Ovary (tissue), 9 donors: ENCODE measurements around the gene SLC26A3. TPM values are rescaled to one million over a fixed set of nuclear protein-coding genes. Genes with fewer than 3 reads are reported as not detected.

Experiments
- DNase-seq, 5 donors: peaks; one replicate each; pipeline ENCODE4 v3.0.0-alpha.2; 2019 to 2020
- H3K27ac ChIP-seq, 2 donors: fragments of 200-600 bp; one replicate each; pipeline versions ENCODE4 v1.5.1 to v1.8.0; 2019 to 2022
- H3K27me3 ChIP-seq: fragments of 200-600 bp; one replicate; pipeline ENCODE4 v1.8.0; 2022
- H3K36me3 ChIP-seq: fragments of 200-600 bp; sonication (generic); one replicate; pipeline ENCODE4 v1.5.1; 2019
- H3K4me1 ChIP-seq: one replicate; pipeline ENCODE4 v1.8.1; 2013; ENCODE audit warnings: mild to moderate bottlenecking, moderate library complexity; ENCODE audit not compliant: insufficient read depth
- H3K4me3 ChIP-seq: fragments of 200-600 bp; sonication (generic); one replicate; pipeline ENCODE4 v1.5.1; 2017
- H3K9me3 ChIP-seq, 2 donors: fragments of 200-600 bp in 1 of 2; sonication (generic) in 1 of 2; one replicate each; pipeline versions ENCODE4 v1.5.1 to v1.8.1; 2013 to 2019; ENCODE audit warnings: mild to moderate bottlenecking in 1 of 2, moderate library complexity in 1 of 2
- EP300 ChIP-seq: sonication (generic); formaldehyde crosslinking; IDR thresholded peaks from one replicate; pipeline ENCODE4 v1.6.1; 2017; ENCODE audit warnings: antibody characterized with exemption
- POLR2A ChIP-seq: fragments of 450-650 bp; IDR thresholded peaks from one replicate; pipeline ENCODE4 v1.6.1; 2017; ENCODE audit warnings: antibody characterized with exemption, mild to moderate bottlenecking, moderate library complexity
- WGBS, 3 donors: extraction: QIAGEN DNeasy Blood & Tissue Kit in 1 of 3; methylation state at CpG; one replicate each; pipeline versions ENCODE4 v1.1.5 to v1.1.7; 2013 to 2017; 5-methylcytosine and 5-hydroxymethylcytosine counted together
- intact Hi-C, 4 donors: fragments of 100-400 bp; cut with DNase I; formaldehyde crosslinking; loops; one replicate each; pipeline versions ENCODE4 v1.11.0 to v1.15.1; 2022 to 2023
- polyA plus RNA-seq, 2 donors: library from polyadenylated mRNA; stranded (reverse); fragments of 200-250 nt in 1 of 2; fragments of 350-450 nt in 1 of 2; fragmentation: Illumina TruSeq in 1 of 2; extraction: RNeasy Lipid Tissue Mini Kit (QIAGEN cat#74804) in 1 of 2; gene quantifications; one replicate each; pipeline ENCODE4 v1.2.3, GENCODE V29; 2013 to 2014
- total RNA-seq, 7 donors: library from RNA; depleted of rRNA in 2 of 7; stranded (reverse); fragments of >200 nt in 2 of 7; fragmentation: NEBNext Ultra II Directional in 3 of 7; extraction: Animal tissue kit (Norgen Biotek cat#: 25700) in 3 of 7; gene quantifications; one replicate each; pipeline versions ENCODE4 v1.1.0 to v1.2.4, GENCODE V29; 2016 to 2023
- TF ChIP-seq, protein P1 (sequence below), 3 donors: fragments of 450-650 bp in 2 of 3; fragments of 200-600 bp in 1 of 3; IDR thresholded peaks; one replicate each; pipeline versions ENCODE4 v1.5.1 to v1.8.0; 2016 to 2022; ENCODE audit warnings: antibody characterized with exemption in 3 of 3, mild to moderate bottlenecking in 1 of 3
- donor health status: DM: no; HTN: no; CAD: no; lungs with moderate emphysema.
- donor health status: DM: no; HTN: no; CAD: no.
- donor health status: Bipolar disorder and iron deficiency.
- donor health status: DM: yes; HTN: yes; CAD: no.
- donor health status: DM: no; HTN: no; CAD: no.
- donor health status: DM: yes; HTN: yes; CAD: no.

Gene SLC26A3
- total and polyA plus RNA-seq, 9 donors = 0.06 to 1.9 (median 0.38) TPM; not detected in 3

- intact Hi-C loops = loop anchor here in 2 of 4 donors (10.0 kb wide), 2 partner anchors 156 to 926 kb away; partner anchors contain the start of genes COG5 (in 1 of the 2) and DUS4L (in 1 of the 2)
- no peaks in the 10 kb centered on the region for H3K9me3 ChIP-seq
- no peaks in the 10 kb centered on the region for H3K4me1 ChIP-seq
- TF ChIP-seq, protein P1, sequence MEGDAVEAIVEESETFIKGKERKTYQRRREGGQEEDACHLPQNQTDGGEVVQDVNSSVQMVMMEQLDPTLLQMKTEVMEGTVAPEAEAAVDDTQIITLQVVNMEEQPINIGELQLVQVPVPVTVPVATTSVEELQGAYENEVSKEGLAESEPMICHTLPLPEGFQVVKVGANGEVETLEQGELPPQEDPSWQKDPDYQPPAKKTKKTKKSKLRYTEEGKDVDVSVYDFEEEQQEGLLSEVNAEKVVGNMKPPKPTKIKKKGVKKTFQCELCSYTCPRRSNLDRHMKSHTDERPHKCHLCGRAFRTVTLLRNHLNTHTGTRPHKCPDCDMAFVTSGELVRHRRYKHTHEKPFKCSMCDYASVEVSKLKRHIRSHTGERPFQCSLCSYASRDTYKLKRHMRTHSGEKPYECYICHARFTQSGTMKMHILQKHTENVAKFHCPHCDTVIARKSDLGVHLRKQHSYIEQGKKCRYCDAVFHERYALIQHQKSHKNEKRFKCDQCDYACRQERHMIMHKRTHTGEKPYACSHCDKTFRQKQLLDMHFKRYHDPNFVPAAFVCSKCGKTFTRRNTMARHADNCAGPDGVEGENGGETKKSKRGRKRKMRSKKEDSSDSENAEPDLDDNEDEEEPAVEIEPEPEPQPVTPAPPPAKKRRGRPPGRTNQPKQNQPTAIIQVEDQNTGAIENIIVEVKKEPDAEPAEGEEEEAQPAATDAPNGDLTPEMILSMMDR (IDR thresholded peaks at IDR 0.05) = no peak
- TF ChIP-seq EP300 (no peak), POLR2A (no peak)
- H3K4me3 ChIP-seq = no peak overlapping the region
- WGBS, 3 donors = 12 to 28% (median 26%) methylated on average over 1 of the region's 1 CpG
- no peak overlapping the region for H3K27ac ChIP-seq
- no peak for DNase-seq
- H3K36me3 ChIP-seq = no peaks in the 10 kb centered on the region
- H3K27me3 ChIP-seq = no peaks in the 10 kb centered on the region
Observed at GRCh38 chr7:107721286-107721685, 81.7 kb downstream of the SLC26A3 start.

GRCh38 chr7:107718456-107719193 is 84.4 kb downstream of the SLC26A3 start:
- Histone ChIP-seq H3K27me3 (no peaks in the 10 kb centered on the region), H3K27ac (no peak overlapping the region), H3K4me3 (no peak overlapping the region), H3K4me1 (no peaks in the 10 kb centered on the region), H3K9me3 (no peaks in the 10 kb centered on the region), H3K36me3 (no peaks in the 10 kb centered on the region)
- no peak for TF ChIP-seq POLR2A
- TF ChIP-seq, protein P1 (IDR thresholded peaks at IDR 0.05) = no peak
- TF ChIP-seq EP300 = no peak
- intact Hi-C loops = no loop called here
- WGBS, 3 donors = 84 to 85% (median 84%) methylated on average over 4 of the region's 4 CpGs
- no peak for DNase-seq

DNA sequence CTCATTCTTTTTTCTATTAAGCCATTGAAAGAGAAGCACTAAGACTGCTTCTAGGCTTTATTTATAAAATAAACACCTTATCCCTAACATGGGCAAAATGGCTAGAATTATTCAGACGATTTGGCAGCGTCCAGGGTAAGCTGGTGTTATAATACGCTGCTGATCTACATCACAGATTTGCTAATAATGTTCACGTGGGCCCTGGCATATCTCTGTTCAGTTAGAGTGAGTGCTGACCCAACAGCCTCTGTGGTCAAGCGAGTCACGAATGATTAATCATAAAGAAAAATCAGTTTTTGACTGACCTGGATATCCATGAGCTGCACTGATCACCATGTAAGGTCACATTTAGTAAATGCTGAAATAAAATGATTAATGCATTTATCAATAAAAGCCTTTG is 87.5 kb downstream of the SLC26A3 start:
- no peak for TF ChIP-seq EP300
- Histone ChIP-seq H3K9me3 (no peaks in the 10 kb centered on the region), H3K27ac (no peak overlapping the region), H3K4me3 (no peak overlapping the region), H3K4me1 (no peaks in the 10 kb centered on the region), H3K27me3 (no peaks in the 10 kb centered on the region), H3K36me3 (no peaks in the 10 kb centered on the region)
- DNase-seq = no peak
- WGBS, 3 donors = 83 to 86% (median 86%) methylated on average over 6 of the region's 6 CpGs
- intact Hi-C loops = no loop called here

Other genes with a start within 250 kb of the SLC26A3 start
- 10 to 100 TPM; 32.7 to 49.7 (median 38.4) TPM for gene COG5, start 239.3 kb downstream of the SLC26A3 start, total RNA-seq
- gene COG5, start 239.3 kb downstream of the SLC26A3 start, polyA plus RNA-seq = 10 to 100 TPM; 10.3 to 31.2 TPM
- gene DUS4L, start 239.3 kb downstream of the SLC26A3 start, total RNA-seq = 1 to 10 TPM; 4.4 to 8.1 (median 5.4) TPM
- gene DUS4L, start 239.3 kb downstream of the SLC26A3 start, polyA plus RNA-seq = 1 to 10 TPM; 4.6 to 5.2 TPM
- 10 to 100 TPM; 33.9 to 70.9 (median 53.6) TPM for gene BCAP29, start 223.0 kb downstream of the SLC26A3 start, total RNA-seq
- 10 to 100 TPM; 30.0 to 42.5 TPM for gene BCAP29, start 223.0 kb downstream of the SLC26A3 start, polyA plus RNA-seq
- gene SLC26A4, start 142.4 kb downstream of the SLC26A3 start, total RNA-seq = 1 to 10 TPM in 2 of 7 donors, under 1 TPM in 5; 0.11 to 1.3 (median 0.72) TPM
- gene SLC26A4, start 142.4 kb downstream of the SLC26A3 start, polyA plus RNA-seq = under 1 TPM; 0.33 to 0.62 TPM
- gene CBLL1, start 59.1 kb downstream of the SLC26A3 start, total RNA-seq = 10 to 100 TPM; 18.4 to 36.4 (median 25.6) TPM
- 10 to 100 TPM; 12.2 to 47.1 TPM for gene CBLL1, start 59.1 kb downstream of the SLC26A3 start, polyA plus RNA-seq
- 10 to 100 TPM; 35.4 to 72.1 (median 49.7) TPM for gene DLD, start 88.0 kb upstream of the SLC26A3 start, total RNA-seq
- gene DLD, start 88.0 kb upstream of the SLC26A3 start, polyA plus RNA-seq = 10 to 100 TPM; 41.1 to 92.9 TPM
- 100 to 1,000 TPM in 1 of 7 donors, 10 to 100 TPM in 6; 10.2 to 151 (median 65.0) TPM for gene LAMB1, start 199.9 kb upstream of the SLC26A3 start, total RNA-seq
- gene LAMB1, start 199.9 kb upstream of the SLC26A3 start, polyA plus RNA-seq = 100 to 1,000 TPM in 1 of 2 donors, 10 to 100 TPM in 1; 49.2 to 148 TPM